GM21423 (cell line): ENCODE measurements around the gene SLC35F6.

ENCODE experiments used
- ATAC-seq: cut with Tn5 transposase; IDR thresholded peaks from one replicate; pipeline ENCODE4 v1.9.1; 2021; ENCODE audit warnings: mild to moderate bottlenecking, moderate library complexity; ENCODE audit not compliant: unreplicated experiment

SLC35F6 gene

DNA sequence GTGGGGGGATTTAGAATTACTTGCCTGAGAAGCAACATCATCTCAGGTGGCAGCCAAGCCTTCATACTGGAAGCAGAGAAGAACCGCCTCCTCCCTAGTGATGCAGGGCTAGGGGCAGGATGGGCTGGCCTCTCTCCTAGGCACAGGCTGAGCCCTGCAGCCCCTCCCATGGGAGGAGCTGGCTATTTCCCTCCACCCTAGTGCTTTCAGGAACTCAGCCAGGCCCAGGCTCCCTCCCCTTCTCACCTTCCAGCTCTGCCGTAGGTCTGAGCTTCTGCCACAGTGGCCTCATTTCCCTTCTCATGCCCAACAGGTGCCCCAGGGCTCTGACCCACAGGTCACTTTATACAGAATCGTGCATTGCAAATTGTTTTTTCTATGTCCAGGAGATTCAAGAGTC is 52.8 kb downstream of the SLC35F6 start:
- ATAC-seq = no peak

DNA sequence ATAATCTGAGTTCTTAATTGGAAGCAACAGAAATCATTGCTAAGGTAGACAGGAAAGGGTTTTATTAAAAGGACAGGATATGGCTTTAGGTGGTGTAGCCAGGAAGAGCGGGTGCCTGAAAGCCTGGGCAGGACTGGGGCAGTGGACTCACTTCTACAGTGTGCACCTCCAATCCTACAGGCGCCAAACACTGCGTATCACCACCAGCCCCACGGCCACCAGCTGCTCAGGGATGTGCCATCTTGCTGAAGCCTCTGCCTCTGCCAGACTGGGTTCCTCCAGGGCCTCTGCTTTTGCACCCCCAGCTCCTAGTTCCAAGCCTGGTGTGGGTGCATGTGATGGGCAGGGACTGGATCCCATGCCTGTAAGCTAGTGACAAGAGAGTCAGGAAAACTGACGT is 54.2 kb downstream of the SLC35F6 start:
- ATAC-seq = no peak

DNA sequence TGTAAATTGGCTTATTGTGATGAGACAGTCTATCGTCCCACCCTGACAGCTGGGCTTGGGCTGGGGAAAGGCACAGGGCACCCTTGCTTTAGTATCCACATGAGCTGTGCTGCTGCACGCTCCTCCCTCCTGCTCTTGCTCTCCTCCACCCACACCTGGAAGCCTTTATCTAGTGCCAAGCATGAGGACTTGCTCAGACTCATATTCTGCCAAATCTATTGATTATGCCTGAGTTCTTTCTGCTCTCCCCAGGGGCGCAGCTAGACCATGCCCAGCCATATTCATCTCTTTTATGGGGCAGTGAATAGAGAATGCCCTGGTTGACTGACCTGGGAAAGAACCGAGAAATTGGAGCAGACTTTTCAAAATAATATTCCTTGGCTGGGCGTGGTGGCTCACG is 54.9 kb downstream of the SLC35F6 start:
- ATAC-seq = no peak

DNA sequence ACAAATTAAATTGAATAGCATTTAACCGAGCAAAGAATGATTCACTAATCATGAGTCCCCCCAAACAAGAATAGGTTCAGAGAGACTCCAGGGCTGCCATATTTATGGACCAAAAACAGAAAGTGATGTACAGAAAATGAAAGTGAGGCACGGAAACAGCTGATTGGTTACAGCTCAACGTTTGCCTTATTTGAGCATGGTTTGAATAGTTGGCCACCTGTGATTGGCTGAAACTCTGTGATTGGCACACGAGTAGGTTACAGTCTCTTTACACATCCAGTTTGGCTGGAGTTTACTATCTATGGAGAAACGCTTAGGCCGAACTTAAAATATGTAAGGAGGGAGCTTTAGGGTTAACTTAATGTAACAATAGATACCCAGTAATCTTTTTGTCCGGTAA is 56.8 kb downstream of the SLC35F6 start:
- ATAC-seq = no peak

DNA sequence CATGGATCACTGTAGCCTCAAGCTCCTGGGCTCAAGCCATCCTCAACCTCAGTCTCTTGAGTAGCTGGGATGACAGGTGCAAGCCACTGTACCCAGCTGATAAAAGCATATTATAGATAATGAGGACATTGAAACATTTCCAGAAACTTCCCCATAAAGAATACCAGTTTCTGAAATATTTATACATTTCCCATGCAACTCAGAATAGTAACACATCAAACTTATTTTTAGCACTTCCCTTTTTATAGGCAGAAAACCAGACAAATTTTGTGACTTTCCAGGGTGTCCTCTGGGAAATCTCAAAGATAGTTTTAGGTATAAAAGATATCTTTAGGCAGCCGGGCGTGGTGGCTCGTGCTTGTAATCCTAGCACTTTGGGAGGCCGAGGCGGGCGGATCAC is 58.8 kb downstream of the SLC35F6 start:
- no peak for ATAC-seq
